OCI-LY7 (cell line): ENCODE results near the gene CLASP2.

ENCODE experiments used
- EZH2phosphoT487 ChIP-seq: fragments of 200-600 bp; sonication (generic); IDR thresholded peaks from 2 replicates; pipeline ENCODE4 v1.6.1; 2018; ENCODE audit warnings: low read depth, borderline replicate concordance, mild to moderate bottlenecking, mixed run types, antibody characterized with exemption, low read length, moderate library complexity, mixed read lengths
- TF ChIP-seq, protein P1 (sequence below): fragments of 200-600 bp; sonication (generic); conservative IDR thresholded peaks from 2 replicates; pipeline ENCODE4 v1.5.1; 2014; ENCODE audit warnings: mild to moderate bottlenecking, antibody characterized with exemption, low read length, moderate library complexity, mixed read lengths

DNA sequence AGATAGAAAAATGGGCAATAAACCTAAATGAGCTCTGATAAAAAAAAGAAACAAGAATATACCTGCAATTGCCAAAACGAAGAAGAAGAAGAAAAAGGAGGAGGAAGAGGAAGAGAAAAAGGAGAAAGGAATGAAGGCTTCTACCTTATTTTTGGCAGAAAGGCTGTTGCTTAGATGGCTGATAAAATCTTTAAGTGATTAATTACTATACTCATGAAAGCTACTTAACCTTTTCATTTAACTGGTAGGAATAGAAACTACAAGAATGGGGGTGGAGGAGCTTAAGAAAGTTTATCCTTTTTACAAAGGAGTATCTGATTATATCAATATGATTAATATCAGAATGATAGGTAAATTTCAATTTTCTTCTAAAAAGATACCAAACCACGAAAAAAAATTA, 75.2 kb downstream of the CLASP2 start:
- TF ChIP-seq, protein P1, sequence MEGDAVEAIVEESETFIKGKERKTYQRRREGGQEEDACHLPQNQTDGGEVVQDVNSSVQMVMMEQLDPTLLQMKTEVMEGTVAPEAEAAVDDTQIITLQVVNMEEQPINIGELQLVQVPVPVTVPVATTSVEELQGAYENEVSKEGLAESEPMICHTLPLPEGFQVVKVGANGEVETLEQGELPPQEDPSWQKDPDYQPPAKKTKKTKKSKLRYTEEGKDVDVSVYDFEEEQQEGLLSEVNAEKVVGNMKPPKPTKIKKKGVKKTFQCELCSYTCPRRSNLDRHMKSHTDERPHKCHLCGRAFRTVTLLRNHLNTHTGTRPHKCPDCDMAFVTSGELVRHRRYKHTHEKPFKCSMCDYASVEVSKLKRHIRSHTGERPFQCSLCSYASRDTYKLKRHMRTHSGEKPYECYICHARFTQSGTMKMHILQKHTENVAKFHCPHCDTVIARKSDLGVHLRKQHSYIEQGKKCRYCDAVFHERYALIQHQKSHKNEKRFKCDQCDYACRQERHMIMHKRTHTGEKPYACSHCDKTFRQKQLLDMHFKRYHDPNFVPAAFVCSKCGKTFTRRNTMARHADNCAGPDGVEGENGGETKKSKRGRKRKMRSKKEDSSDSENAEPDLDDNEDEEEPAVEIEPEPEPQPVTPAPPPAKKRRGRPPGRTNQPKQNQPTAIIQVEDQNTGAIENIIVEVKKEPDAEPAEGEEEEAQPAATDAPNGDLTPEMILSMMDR, result no peak
- TF ChIP-seq EZH2phosphoT487, result no peak
